GM18858 (cell line): ENCODE data around the gene CCDC144A.
A peak's percentile ranks its signal among the peaks of the same experiment; 100 is the strongest.
"Not testable (repeated sequence)": the region's sequence is repeated elsewhere in the genome, so short reads cannot be mapped to it uniquely, and the experiment has no call there.

Experiments used
- ATAC-seq: cut with Tn5 transposase; IDR thresholded peaks from one replicate; pipeline ENCODE4 v1.9.1; 2021; ENCODE audit not compliant: unreplicated experiment

The CCDC144A gene

GRCh38 chr17:16689731-16690281 is at the start of gene CCDC144A:
Gene CCDC144A, plus strand, starts transcription at chr17:16690241. Its CDS starts 160 bp downstream, at chr17:16690401.
- not testable (repeated sequence) for ATAC-seq

DNA sequence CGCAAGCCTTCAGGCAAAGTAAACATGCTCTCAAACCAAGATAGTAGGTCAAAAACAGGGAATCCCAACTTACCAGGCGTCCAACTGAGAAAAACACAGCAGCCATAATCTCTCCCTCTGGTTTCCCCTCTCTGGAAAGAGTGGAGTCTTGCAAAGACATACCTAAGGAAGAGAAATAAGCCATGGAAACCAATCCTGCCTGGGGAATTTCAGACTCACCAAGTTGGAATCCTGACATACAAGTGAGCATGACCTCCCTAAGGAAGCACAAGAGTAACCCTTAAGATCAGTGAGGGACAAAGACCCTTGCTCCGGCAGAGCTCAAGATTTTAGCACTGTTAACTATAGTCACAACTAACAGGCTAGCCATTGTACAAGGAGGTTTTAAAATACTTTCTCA is 40.5 kb upstream of the CCDC144A start:
- no peak for ATAC-seq

- no peak for ATAC-seq
Observed at GRCh38 chr17:16652252-16652651, 37.8 kb upstream of the CCDC144A start.

GRCh38 chr17:16652847-16653366 is 37.1 kb upstream of the CCDC144A start:
- ATAC-seq = no peak

DNA sequence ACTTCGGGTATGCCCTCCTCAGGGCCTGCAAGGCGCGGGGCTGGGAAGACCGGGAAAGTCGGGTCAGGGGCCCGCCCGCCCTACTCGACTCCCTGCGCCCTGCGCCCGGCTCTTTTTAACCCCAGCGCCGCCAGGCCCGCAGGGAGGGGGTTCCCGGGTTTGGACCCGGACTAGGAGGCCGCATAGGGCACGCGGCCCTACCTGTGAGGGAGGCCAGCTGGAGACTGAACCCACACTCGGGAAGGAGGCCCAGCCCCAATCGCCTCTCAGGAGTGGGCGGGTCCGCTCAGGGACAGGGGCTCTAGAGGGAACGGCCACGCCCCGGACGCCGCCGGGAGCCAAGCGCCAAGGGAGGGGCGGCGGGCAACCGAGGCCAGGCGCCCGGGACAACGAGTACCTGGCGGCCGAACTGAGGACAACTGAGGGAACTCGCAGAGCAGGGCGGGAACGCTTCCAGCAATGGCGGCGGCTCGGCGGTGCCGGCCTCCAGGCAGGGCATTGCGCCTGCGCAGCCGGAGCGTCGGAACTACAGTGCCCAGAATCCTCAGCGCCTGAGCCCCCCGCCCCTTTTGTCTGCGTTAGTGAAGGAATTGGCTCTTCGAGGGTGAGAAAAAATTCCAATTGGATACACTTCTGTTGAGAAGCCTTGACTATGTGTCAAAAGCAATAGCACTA is 36.5 kb upstream of the CCDC144A start, which contains the start of gene ZNF624:
Gene ZNF624 (minus strand): TSS at position 484 of the 675 bp plus-strand sequence.
- peak; percentile 88 for ATAC-seq

- ATAC-seq = no peak
Observed at GRCh38 chr17:16661217-16661616, 28.8 kb upstream of the CCDC144A start.

- ATAC-seq = no peak
Observed at GRCh38 chr17:16662936-16663335, 27.1 kb upstream of the CCDC144A start.

DNA sequence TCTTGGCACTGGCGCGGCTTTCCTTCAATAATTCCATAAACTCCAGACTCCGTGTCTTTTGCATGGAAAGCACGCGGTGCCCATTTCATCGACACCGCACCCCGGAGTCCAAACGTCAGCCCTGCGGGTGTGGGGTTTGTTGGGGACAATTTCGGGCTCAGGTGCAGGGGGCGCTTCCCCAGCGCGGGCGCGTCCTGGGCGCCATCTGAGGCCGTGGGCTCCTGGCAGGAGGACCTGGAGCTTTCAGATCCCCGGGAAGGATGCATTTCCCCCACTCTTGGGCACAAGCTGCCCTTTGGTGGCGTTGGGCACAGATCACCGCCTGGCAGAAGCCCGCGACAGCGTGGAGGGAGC is 23.5 kb upstream of the CCDC144A start:
- not testable (repeated sequence) for ATAC-seq

DNA sequence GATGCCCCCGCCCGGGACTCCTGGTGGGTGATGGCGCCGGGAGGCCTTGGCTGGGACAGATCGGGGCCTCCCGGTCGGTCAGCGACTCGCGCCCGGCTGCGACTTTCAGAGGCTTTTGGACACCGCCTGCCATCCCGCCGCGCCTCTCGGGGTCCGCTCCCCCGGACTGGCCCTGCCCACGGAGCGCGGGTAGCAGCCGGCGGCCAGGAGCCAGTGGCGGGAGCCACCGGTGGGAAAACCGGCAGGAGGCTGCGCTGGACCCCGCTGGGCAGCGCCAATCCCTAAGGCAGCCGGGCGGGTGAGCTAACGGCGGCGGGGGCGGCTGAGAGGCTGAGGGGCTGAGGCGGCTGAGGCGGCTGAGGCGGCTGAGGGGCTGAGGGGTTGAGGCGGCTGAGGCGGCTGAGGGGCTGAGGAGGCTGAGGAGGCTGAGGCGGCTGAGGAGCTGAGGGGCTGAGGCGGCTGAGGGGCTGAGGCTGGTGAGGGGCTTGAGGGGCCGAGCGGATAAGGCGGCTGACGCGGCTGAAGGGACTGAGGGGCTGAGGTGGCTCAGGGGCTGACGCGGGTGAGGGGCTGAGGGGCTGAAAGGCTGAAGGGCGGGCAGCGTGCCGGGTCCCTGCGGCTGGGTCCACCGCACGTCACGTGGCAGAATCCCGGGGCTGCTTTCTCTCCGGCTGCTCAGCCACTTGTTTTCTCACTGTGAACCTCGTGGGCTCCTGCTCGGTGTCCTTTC is 23.0 kb upstream of the CCDC144A start:
- not testable (repeated sequence) for ATAC-seq

GRCh38 chr17:16676676-16677268 is 13.3 kb upstream of the CCDC144A start:
- no peak for ATAC-seq

GRCh38 chr17:16683290-16684138 is 6.5 kb upstream of the CCDC144A start:
- ATAC-seq = not testable (repeated sequence)

DNA sequence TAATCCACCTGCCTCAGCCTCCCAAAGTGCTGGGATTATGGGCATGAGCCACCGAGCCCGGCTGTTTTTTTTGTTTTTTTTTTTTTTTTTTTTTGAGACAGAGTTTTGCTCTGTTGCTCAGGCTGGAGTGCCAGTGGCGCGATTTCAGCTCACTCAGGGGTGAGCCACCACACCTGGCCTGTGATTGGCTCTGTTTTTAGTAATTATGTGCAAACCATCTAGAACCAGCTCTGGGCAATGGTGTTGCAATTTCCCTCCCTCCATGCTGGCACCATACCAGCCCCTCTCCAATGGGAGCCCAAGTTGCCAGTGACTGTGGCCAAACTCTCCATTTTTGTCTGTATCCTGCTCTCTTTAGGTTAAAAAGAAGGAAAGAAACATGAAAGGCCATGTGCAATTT is 4.0 kb upstream of the CCDC144A start:
- ATAC-seq = not testable (repeated sequence)

GRCh38 chr17:16687151-16687550 is 2.9 kb upstream of the CCDC144A start:
- not testable (repeated sequence) for ATAC-seq

DNA sequence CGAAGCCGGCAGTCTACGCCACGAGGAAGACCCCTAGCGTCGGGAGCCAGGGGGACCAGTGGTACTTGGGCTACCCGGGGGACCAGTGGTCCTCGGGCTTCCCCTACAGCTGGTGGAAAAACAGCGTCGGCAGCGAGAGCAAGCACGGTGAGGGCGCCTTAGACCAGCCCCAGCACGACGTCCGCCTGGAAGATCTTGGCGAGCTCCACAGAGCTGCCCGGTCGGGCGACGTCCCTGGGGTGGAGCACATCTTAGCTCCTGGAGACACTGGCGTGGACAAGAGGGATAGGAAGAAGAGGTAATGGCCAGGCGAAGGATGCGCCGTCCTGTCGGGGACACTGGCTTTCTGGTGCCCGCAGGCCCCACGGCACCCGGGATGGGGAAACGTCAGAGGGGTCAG is 406 bp downstream of the CCDC144A start:
- ATAC-seq = not testable (repeated sequence)

DNA sequence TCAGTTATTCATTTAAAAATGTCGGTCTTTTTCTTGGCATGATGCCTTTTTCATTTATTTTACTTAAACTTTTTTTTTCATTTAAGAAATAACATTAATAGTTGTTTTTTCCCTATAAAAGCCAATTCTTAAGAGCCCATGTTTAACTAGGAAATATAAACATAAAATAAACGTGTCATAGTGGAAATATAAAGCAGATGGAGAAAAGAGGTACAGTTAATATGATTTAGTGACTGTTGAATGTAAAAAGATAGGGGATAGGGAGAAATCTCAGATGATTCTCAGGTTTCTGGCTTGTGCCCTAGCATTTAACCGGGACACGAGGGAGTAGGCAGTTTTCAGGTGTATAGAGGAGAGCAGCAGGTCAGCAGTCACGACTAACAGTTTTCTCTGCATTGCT is 7.6 kb downstream of the CCDC144A start:
- not testable (repeated sequence) for ATAC-seq

DNA sequence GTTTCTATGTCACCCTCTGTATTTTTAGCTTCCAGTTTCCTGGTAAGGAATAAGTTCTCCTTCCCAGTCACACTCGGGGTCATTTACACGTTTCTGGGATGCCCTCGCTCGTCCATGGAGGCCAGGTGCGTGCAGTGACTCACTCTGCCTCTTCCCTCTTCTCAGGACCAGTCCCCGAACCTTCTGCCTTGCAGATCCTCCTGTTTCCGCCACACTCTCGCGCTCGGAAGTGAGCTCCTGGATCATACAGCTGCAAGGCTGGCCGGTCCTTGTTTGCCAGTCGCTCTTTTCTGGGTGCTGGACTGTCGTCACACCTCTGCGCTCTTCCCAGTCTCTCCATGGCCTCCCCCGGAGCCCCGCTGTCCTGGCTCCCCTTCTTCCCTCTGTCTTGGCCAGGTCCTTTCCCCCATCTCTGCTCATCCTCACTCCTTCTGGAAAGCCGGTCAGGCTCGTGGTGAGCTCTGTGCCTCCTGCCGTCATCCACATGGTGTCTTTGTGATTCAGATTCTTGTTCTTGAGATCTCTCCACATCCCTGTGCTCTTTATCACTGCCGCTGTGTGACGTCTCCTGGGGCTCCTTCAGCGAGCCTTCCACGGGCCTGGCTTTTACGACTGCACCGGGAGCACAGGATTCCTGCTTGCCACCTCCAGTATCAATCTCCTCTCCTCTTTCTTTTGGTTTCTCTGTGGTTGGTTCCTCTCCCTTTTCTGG is 55.6 kb downstream of the CCDC144A start:
- ATAC-seq = not testable (repeated sequence)

DNA sequence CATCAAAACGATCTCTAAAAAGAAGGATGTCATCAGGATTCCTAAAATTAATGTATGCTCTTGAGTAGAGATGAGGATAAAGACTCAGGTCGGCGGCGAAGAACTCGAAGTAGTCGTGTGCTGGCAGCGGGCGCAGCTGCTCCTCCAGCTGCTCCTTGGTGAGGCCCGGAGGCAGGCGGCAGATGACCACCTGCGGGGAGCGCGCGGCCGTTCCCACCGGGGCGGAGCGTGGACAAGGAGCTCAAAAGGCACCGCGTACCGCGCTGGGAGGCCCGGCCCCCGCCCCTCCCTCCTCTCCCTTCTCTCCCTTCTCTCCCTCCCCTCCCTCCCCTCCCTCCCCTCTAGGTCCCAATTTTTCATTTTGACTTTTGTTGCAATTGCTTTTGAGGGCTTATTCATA is 56.5 kb downstream of the CCDC144A start:
- ATAC-seq = not testable (repeated sequence)

DNA sequence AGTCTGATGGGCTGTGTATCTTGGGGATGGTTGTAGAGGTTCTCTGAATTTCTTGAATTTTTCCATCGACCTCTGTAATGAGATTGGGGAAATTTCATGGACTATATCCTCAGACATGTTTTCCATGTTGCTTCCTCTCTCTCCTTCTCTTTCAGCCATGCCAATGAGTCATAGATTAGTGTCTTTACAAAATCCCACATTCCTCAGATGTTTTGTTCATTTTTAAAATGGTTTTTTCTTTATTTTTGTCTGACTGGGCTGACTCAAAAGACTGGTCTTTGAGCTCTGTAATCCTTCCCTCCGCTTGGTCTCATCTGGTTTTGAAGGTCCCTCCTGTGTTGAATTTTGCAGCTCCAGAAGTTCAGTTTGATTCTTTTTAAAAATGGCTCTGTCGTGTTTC is 60.5 kb downstream of the CCDC144A start:
- ATAC-seq = not testable (repeated sequence)

DNA sequence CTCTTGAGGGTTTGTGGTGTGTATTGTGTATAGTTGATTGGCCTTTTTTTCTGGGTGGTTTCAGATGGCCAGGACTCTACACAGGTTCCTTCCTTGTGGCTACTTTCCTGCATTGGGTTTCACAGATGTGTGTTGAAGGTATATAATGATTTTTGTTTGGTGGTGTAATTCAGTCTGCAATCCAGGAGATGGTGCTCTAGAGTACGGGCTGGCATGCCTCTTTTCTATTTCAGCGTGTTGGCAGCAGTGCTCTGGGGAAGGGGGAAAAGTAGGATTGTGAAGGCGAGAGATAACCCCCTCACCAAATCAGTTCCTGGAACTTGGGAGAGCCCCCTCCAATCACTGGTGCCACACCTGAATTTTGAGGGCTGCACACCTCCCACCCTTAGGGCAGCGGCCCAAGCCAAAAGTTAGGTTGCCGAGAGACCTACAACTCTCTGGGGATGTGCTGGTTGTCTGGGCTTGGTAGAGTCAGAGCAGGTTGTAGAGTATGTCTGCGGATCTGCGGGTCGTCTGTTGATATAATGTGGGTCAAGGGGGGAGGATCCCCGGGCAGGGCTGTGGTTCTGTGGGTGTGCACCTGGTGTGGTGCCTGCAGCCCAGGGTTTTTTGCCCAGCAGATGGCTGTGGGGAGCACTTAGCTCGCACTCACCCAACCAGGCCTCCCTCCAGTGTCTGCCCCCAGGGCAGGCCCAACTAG is 61.3 kb downstream of the CCDC144A start:
- ATAC-seq = not testable (repeated sequence)
